Measurements from ENCODE around the gene VAV1. TPM values are rescaled to one million over a fixed set of nuclear protein-coding genes. Genes with fewer than 3 reads are reported as not detected.
A peak's percentile ranks its signal among the peaks of the same experiment; 100 is the strongest.
"Not testable (repeated sequence)": the region's sequence is repeated elsewhere in the genome, so short reads cannot be mapped to it uniquely, and the experiment has no call there.

The VAV1 gene
- total RNA-seq, 1 experiment from 2014 or later: 46.0 TPM

- Histone ChIP-seq H3K36me3 (ENCODE audit: insufficient read depth, low read length) (peaks cover 13% of the 10 kb centered on the region), H3K4me2 (ENCODE audit: low read depth, low read length, poor library complexity, severe bottlenecking) (no peak overlapping the region), H3K9ac (ENCODE audit: low read length) (no peak overlapping the region)
These were observed 84.4 kb downstream of the VAV1 start for GRCh38 chr19:6856749-6857372.

GRCh38 chr19:6861683-6862286, 89.3 kb downstream of the VAV1 start:
- no peaks in the 10 kb centered on the region for H3K79me2 ChIP-seq (ENCODE audit: low read length)
- H3K27me3 ChIP-seq (ENCODE audit: low read length): no peaks in the 10 kb centered on the region
- peaks cover 9% of the 10 kb centered on the region for H3K4me1 ChIP-seq (ENCODE audit: low read length)
- no peaks in the 10 kb centered on the region for H4K20me1 ChIP-seq (ENCODE audit: insufficient read depth, low read depth, low read length)
- no peak overlapping the region for H2AFZ ChIP-seq (ENCODE audit: low read length)
- no peaks in the 10 kb centered on the region for H3K9me3 ChIP-seq (ENCODE audit: low read length)
- H3K4me3 ChIP-seq (ENCODE audit: low read length): no peak overlapping the region
- DNase-seq: no peak
- H3K9me2 ChIP-seq (replicated peaks; ENCODE audit: insufficient read depth, low read length): no peaks in the 10 kb centered on the region
- H3K36me3 ChIP-seq (ENCODE audit: insufficient read depth, low read length): no peaks in the 10 kb centered on the region
- no peak overlapping the region for H3K27ac ChIP-seq (ENCODE audit: low read length)
- no peak overlapping the region for H3K9ac ChIP-seq (ENCODE audit: low read length)
- no peak overlapping the region for H3K4me2 ChIP-seq (ENCODE audit: low read depth, low read length, poor library complexity, severe bottlenecking)

More at GRCh38 chr19:6856749-6857372, 84.4 kb downstream of the VAV1 start:
- Histone ChIP-seq H3K27me3 (ENCODE audit: low read length) (no peaks in the 10 kb centered on the region), H3K4me3 (ENCODE audit: low read length) (no peak overlapping the region), H3K9me2 (replicated peaks; ENCODE audit: insufficient read depth, low read length) (no peaks in the 10 kb centered on the region), H4K20me1 (ENCODE audit: insufficient read depth, low read depth, low read length) (no peaks in the 10 kb centered on the region), H2AFZ (ENCODE audit: low read length) (no peak overlapping the region), H3K4me1 (ENCODE audit: low read length) (no peaks in the 10 kb centered on the region), H3K9me3 (ENCODE audit: low read length) (no peaks in the 10 kb centered on the region), H3K79me2 (ENCODE audit: low read length) (no peaks in the 10 kb centered on the region), H3K27ac (ENCODE audit: low read length) (no peak overlapping the region)
- DNase-seq: no peak

- Histone ChIP-seq H3K36me3 (ENCODE audit: insufficient read depth, low read length) (no peaks in the 10 kb centered on the region), H3K79me2 (ENCODE audit: low read length) (no peaks in the 10 kb centered on the region), H3K4me3 (ENCODE audit: low read length) (peak overlapping the region; percentile 51; the same call in 1 of the 2 replicates), H3K27me3 (ENCODE audit: low read length) (no peaks in the 10 kb centered on the region), H4K20me1 (ENCODE audit: insufficient read depth, low read depth, low read length) (no peaks in the 10 kb centered on the region), H3K4me2 (ENCODE audit: low read depth, low read length, poor library complexity, severe bottlenecking) (peak overlapping the region; percentile 63), H3K9ac (ENCODE audit: low read length) (peak overlapping the region; percentile 50; the same call in 1 of the 2 replicates), H3K4me1 (ENCODE audit: low read length) (peaks cover 9% of the 10 kb centered on the region), H3K27ac (ENCODE audit: low read length) (no peak overlapping the region), H2AFZ (ENCODE audit: low read length) (no peak overlapping the region; the same call in 1 of the 2 replicates), H3K9me3 (ENCODE audit: low read length) (no peaks in the 10 kb centered on the region), H3K9me2 (replicated peaks; ENCODE audit: insufficient read depth, low read length) (no peaks in the 10 kb centered on the region)
- DNase-seq: peak; percentile 96
These were observed 90.2 kb downstream of the VAV1 start for GRCh38 chr19:6862673-6863078.

- Histone ChIP-seq H4K20me1 (ENCODE audit: insufficient read depth, low read depth, low read length) (no peaks in the 10 kb centered on the region), H3K4me3 (ENCODE audit: low read length) (no peak overlapping the region), H3K9me3 (ENCODE audit: low read length) (no peaks in the 10 kb centered on the region), H3K79me2 (ENCODE audit: low read length) (no peaks in the 10 kb centered on the region), H3K4me2 (ENCODE audit: low read depth, low read length, poor library complexity, severe bottlenecking) (no peak overlapping the region), H3K4me1 (ENCODE audit: low read length) (peaks cover 9% of the 10 kb centered on the region), H3K36me3 (ENCODE audit: insufficient read depth, low read length) (no peaks in the 10 kb centered on the region), H3K27ac (ENCODE audit: low read length) (no peak overlapping the region), H3K9me2 (replicated peaks; ENCODE audit: insufficient read depth, low read length) (no peaks in the 10 kb centered on the region), H3K9ac (ENCODE audit: low read length) (no peak overlapping the region), H2AFZ (ENCODE audit: low read length) (no peak overlapping the region), H3K27me3 (ENCODE audit: low read length) (no peaks in the 10 kb centered on the region)
- no peak for DNase-seq
These were observed 91.9 kb downstream of the VAV1 start for GRCh38 chr19:6864325-6864940.

- Histone ChIP-seq H3K4me2 (ENCODE audit: low read depth, low read length, poor library complexity, severe bottlenecking) (no peak overlapping the region), H3K4me1 (ENCODE audit: low read length) (peaks cover 9% of the 10 kb centered on the region), H3K4me3 (ENCODE audit: low read length) (no peak overlapping the region), H4K20me1 (ENCODE audit: insufficient read depth, low read depth, low read length) (no peaks in the 10 kb centered on the region), H3K9me3 (ENCODE audit: low read length) (no peaks in the 10 kb centered on the region), H3K36me3 (ENCODE audit: insufficient read depth, low read length) (no peaks in the 10 kb centered on the region), H3K79me2 (ENCODE audit: low read length) (no peaks in the 10 kb centered on the region), H3K9me2 (replicated peaks; ENCODE audit: insufficient read depth, low read length) (no peaks in the 10 kb centered on the region), H2AFZ (ENCODE audit: low read length) (no peak overlapping the region), H3K27me3 (ENCODE audit: low read length) (no peaks in the 10 kb centered on the region), H3K27ac (ENCODE audit: low read length) (no peak overlapping the region), H3K9ac (ENCODE audit: low read length) (no peak overlapping the region)
- DNase-seq: no peak
These were observed 93.3 kb downstream of the VAV1 start for GRCh38 chr19:6865849-6866248.

GRCh38 chr19:6866741-6867151, 94.2 kb downstream of the VAV1 start:
- no peaks in the 10 kb centered on the region for H3K79me2 ChIP-seq (ENCODE audit: low read length)
- H3K9me2 ChIP-seq (replicated peaks; ENCODE audit: insufficient read depth, low read length): no peaks in the 10 kb centered on the region
- no peak overlapping the region for H3K27ac ChIP-seq (ENCODE audit: low read length)
- H2AFZ ChIP-seq (ENCODE audit: low read length): no peak overlapping the region
- no peaks in the 10 kb centered on the region for H3K9me3 ChIP-seq (ENCODE audit: low read length)
- no peak overlapping the region for H3K4me2 ChIP-seq (ENCODE audit: low read depth, low read length, poor library complexity, severe bottlenecking)
- peaks cover 9% of the 10 kb centered on the region for H3K4me1 ChIP-seq (ENCODE audit: low read length)
- DNase-seq: no peak
- H3K36me3 ChIP-seq (ENCODE audit: insufficient read depth, low read length): no peaks in the 10 kb centered on the region
- no peaks in the 10 kb centered on the region for H4K20me1 ChIP-seq (ENCODE audit: insufficient read depth, low read depth, low read length)
- H3K4me3 ChIP-seq (ENCODE audit: low read length): no peak overlapping the region
- no peaks in the 10 kb centered on the region for H3K27me3 ChIP-seq (ENCODE audit: low read length)
- no peak overlapping the region for H3K9ac ChIP-seq (ENCODE audit: low read length)

GRCh38 chr19:6868351-6868750, 95.8 kb downstream of the VAV1 start:
- H3K27ac ChIP-seq (ENCODE audit: low read length): no peak overlapping the region
- no peak for DNase-seq
- no peak overlapping the region for H3K4me3 ChIP-seq (ENCODE audit: low read length)
- no peaks in the 10 kb centered on the region for H3K36me3 ChIP-seq (ENCODE audit: insufficient read depth, low read length)
- H3K9me2 ChIP-seq (replicated peaks; ENCODE audit: insufficient read depth, low read length): no peaks in the 10 kb centered on the region
- H3K9ac ChIP-seq (ENCODE audit: low read length): no peak overlapping the region
- no peaks in the 10 kb centered on the region for H3K27me3 ChIP-seq (ENCODE audit: low read length)
- H4K20me1 ChIP-seq (ENCODE audit: insufficient read depth, low read depth, low read length): no peaks in the 10 kb centered on the region
- no peaks in the 10 kb centered on the region for H3K79me2 ChIP-seq (ENCODE audit: low read length)
- no peaks in the 10 kb centered on the region for H3K9me3 ChIP-seq (ENCODE audit: low read length)
- peaks cover under 1% of the 10 kb centered on the region for H3K4me1 ChIP-seq (ENCODE audit: low read length)
- no peak overlapping the region for H2AFZ ChIP-seq (ENCODE audit: low read length)
- no peak overlapping the region for H3K4me2 ChIP-seq (ENCODE audit: low read depth, low read length, poor library complexity, severe bottlenecking)

- not testable (repeated sequence) for H3K4me3 ChIP-seq (ENCODE audit: low read length); H3K4me2 ChIP-seq (ENCODE audit: low read depth, low read length, poor library complexity, severe bottlenecking); H4K20me1 ChIP-seq (ENCODE audit: insufficient read depth, low read depth, low read length); H3K27me3 ChIP-seq (ENCODE audit: low read length); H3K4me1 ChIP-seq (ENCODE audit: low read length); H2AFZ ChIP-seq (ENCODE audit: low read length); H3K9me3 ChIP-seq (ENCODE audit: low read length); H3K36me3 ChIP-seq (ENCODE audit: insufficient read depth, low read length); H3K79me2 ChIP-seq (ENCODE audit: low read length); H3K9me2 ChIP-seq (replicated peaks; ENCODE audit: insufficient read depth, low read length); H3K27ac ChIP-seq (ENCODE audit: low read length); DNase-seq; H3K9ac ChIP-seq (ENCODE audit: low read length)
These were observed 96.8 kb downstream of the VAV1 start for GRCh38 chr19:6869151-6869882.
